ENCODE results near the gene PRKCE.
"Not testable (repeated sequence)": the region's sequence is repeated elsewhere in the genome, so short reads cannot be mapped to it uniquely, and the experiment has no call there.

DNA sequence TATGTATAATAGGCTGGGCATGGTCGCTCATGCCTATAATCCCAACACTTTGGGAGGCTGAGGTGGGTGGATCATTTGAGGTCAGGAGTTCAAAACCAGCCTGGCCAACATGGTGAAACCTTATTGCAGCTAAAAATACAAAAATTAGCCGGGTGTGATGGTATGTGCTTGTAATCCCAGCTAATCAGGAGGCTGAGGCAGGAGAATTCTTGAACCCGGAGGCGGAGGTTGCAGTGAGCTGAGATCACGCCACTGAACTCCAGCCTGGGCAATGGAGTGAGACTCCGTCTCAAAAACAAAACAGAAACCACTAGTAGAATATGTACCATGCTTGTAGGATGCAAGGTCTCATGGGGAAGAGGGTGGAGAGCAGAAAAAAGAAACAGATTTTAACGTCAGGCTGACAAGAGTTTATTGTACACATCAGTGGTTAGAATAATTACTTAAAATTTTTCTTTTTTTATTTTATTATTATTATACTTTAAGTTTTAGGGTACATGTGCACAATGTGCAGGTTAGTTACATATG is 44.1 kb downstream of the PRKCE start:
- not testable (repeated sequence) for TF ChIP-seq CTCF, POLR2A (IDR thresholded peaks at IDR 0.05)
